IMR-90 (cell line): ENCODE measurements around the gene RNF38. TPM values are rescaled to one million over a fixed set of nuclear protein-coding genes. Genes with fewer than 3 reads are reported as not detected.

Experiments
- ATAC-seq: fragments of 200-7000 bp; cut with Tn5 transposase; 2 replicates; pipeline ENCODE4 v1.9.1; 2020; ENCODE audit warnings: low read depth, mild to moderate bottlenecking, moderate library complexity
- BruUV-seq: library from RNA; stranded (reverse); fragments of 400-500 nt; replicated peaks from 2 replicates; lab custom pipeline; 2021; lab: Mats Ljungman, UMichigan
- CTCF ChIA-PET: fragments of 300-600 bp; formaldehyde crosslinking; extraction: SDS; loops from one replicate; lab custom pipeline; 2021; ENCODE audit warnings: antibody characterized with exemption; lab: Yijun Ruan, JAX
- POLR2A ChIA-PET: fragments of 300-600 bp; sonication (Branson Sonifier 250); formaldehyde crosslinking; loops from one replicate; lab custom pipeline; 2022; ENCODE audit warnings: antibody characterized with exemption; ENCODE audit not compliant: unreplicated experiment; lab: Charles Lee
- DNase-seq: peaks from one replicate; pipeline ENCODE4 v3.0.0; 2013
- H2AFZ ChIP-seq: replicated peaks from 2 replicates; pipeline ENCODE3; 2013; ENCODE audit warnings: low read length, mild to moderate bottlenecking; ENCODE audit not compliant: poor library complexity
- H2AK5ac ChIP-seq: 2 replicates; pipeline ENCODE4 v1.6.1; 2013; ENCODE audit warnings: low read depth, low read length, inconsistent platforms
- H2AK9ac ChIP-seq: replicated peaks from 2 replicates; pipeline ENCODE3; 2013; ENCODE audit warnings: mild to moderate bottlenecking, low read depth, low read length, moderate library complexity; ENCODE audit not compliant: poor library complexity
- H2BK120ac ChIP-seq: 2 replicates; pipeline ENCODE4 v1.6.1; 2013; ENCODE audit warnings: low read depth, low read length, inconsistent platforms
- H2BK15ac ChIP-seq: 3 replicates; pipeline ENCODE4 v1.6.1; 2013; ENCODE audit warnings: low read depth, low read length, inconsistent platforms
- H2BK20ac ChIP-seq: 2 replicates; pipeline ENCODE4 v1.6.1; 2013; ENCODE audit warnings: low read depth, mild to moderate bottlenecking, inconsistent platforms, low read length, moderate library complexity
- H2BK5ac ChIP-seq: 2 replicates; pipeline ENCODE4 v1.6.1; 2013; ENCODE audit warnings: mild to moderate bottlenecking, low read depth, low read length, inconsistent platforms; ENCODE audit not compliant: poor library complexity, severe bottlenecking
- H3K14ac ChIP-seq: replicated peaks from 2 replicates; pipeline ENCODE4 v1.6.1; 2013; ENCODE audit warnings: low read depth, low read length, inconsistent platforms
- H3K18ac ChIP-seq: 2 replicates; pipeline ENCODE4 v1.6.1; 2013; ENCODE audit warnings: low read depth, low read length, control low read depth
- H3K23ac ChIP-seq: 2 replicates; pipeline ENCODE4 v1.6.1; 2013; ENCODE audit warnings: low read depth, low read length, inconsistent platforms
- H3K27ac ChIP-seq: 2 replicates; pipeline ENCODE4 v1.5.1; 2013; ENCODE audit warnings: mild to moderate bottlenecking, control low read depth, low read length; ENCODE audit not compliant: insufficient read depth
- H3K27me3 ChIP-seq: 2 replicates; pipeline ENCODE4 v1.6.1; 2013; ENCODE audit warnings: low read length; ENCODE audit not compliant: control insufficient read depth, insufficient read depth
- H3K36me3 ChIP-seq: 2 replicates; pipeline ENCODE4 v1.6.1; 2013; ENCODE audit warnings: low read length, mixed read lengths; ENCODE audit not compliant: control insufficient read depth, insufficient read depth
- H3K4ac ChIP-seq: 2 replicates; pipeline ENCODE4 v1.6.1; 2013; ENCODE audit warnings: low read depth, low read length, inconsistent platforms
- H3K4me1 ChIP-seq: 2 replicates; pipeline ENCODE4 v1.6.1; 2013; ENCODE audit warnings: low read length, mixed read lengths; ENCODE audit not compliant: control insufficient read depth, insufficient read depth
- H3K4me2 ChIP-seq: 2 replicates; pipeline ENCODE4 v1.6.1; 2013; ENCODE audit warnings: low read depth, mild to moderate bottlenecking, control low read depth, low read length, moderate library complexity
- H3K4me3 ChIP-seq: 2 replicates; pipeline ENCODE4 v1.5.1; 2013; ENCODE audit warnings: low read depth, mild to moderate bottlenecking, control low read depth, low read length, moderate library complexity; ENCODE audit not compliant: insufficient read depth
- H3K56ac ChIP-seq: 2 replicates; pipeline ENCODE4 v1.6.1; 2013; ENCODE audit warnings: low read length, inconsistent platforms; ENCODE audit not compliant: insufficient read depth; ENCODE audit errors: extremely low read depth
- H3K79me1 ChIP-seq, 2 experiments: 2 replicates each; pipeline ENCODE4 v1.6.1; 2013; ENCODE audit warnings: low read length in 2 of 2, inconsistent platforms in 1 of 2, low read depth in 1 of 2
- H3K9ac ChIP-seq: 2 replicates; pipeline ENCODE4 v1.6.1; 2013; ENCODE audit warnings: low read depth, low read length, control low read depth
- H3K9me1 ChIP-seq: 2 replicates; pipeline ENCODE4 v1.6.1; 2013; ENCODE audit warnings: low read length, inconsistent platforms; ENCODE audit not compliant: insufficient read depth
- H3K9me3 ChIP-seq: 2 replicates; pipeline ENCODE4 v1.6.1; 2013; ENCODE audit warnings: low read length; ENCODE audit not compliant: control insufficient read depth, insufficient read depth
- H4K20me1 ChIP-seq: 2 replicates; pipeline ENCODE4 v1.6.1; 2013; ENCODE audit warnings: low read length, inconsistent platforms; ENCODE audit not compliant: insufficient read depth
- H4K5ac ChIP-seq: 2 replicates; pipeline ENCODE4 v1.6.1; 2013; ENCODE audit warnings: mild to moderate bottlenecking, low read depth, low read length, control low read depth
- H4K8ac ChIP-seq, 2 experiments: 2 replicates each; pipeline ENCODE4 v1.6.1; 2013; ENCODE audit warnings: low read depth in 2 of 2, low read length in 2 of 2, control low read depth in 1 of 2, inconsistent platforms in 1 of 2
- H4K91ac ChIP-seq: 2 replicates; pipeline ENCODE4 v1.6.1; 2013; ENCODE audit warnings: low read depth, low read length, inconsistent platforms; ENCODE audit not compliant: insufficient read depth
- BHLHE40 ChIP-seq: fragments of 150-350 bp; IDR thresholded peaks from 2 replicates; pipeline ENCODE4 v1.6.1; 2016; ENCODE audit warnings: mild to moderate bottlenecking, low read depth, low read length
- CEBPB ChIP-seq: IDR thresholded peaks from 2 replicates; pipeline ENCODE4 v1.6.1; 2012; ENCODE audit warnings: low read depth, low read length, improper control_type of control experiment
- CHD1 ChIP-seq: IDR thresholded peaks from 2 replicates; pipeline ENCODE4 v1.6.1; 2012; ENCODE audit warnings: low read depth, low read length, improper control_type of control experiment
- CTCF ChIP-seq: conservative IDR thresholded peaks from 2 replicates; pipeline ENCODE4 v1.5.1; 2012; ENCODE audit warnings: mild to moderate bottlenecking, low read depth, low read length, improper control_type of control experiment
- ELK1 ChIP-seq: fragments of 150-350 bp; IDR thresholded peaks from 2 replicates; pipeline ENCODE4 v1.6.1; 2016; ENCODE audit warnings: low read depth, mild to moderate bottlenecking, low read length, moderate library complexity, borderline replicate concordance
- MAFK ChIP-seq: IDR thresholded peaks from 2 replicates; pipeline ENCODE4 v1.6.1; 2012; ENCODE audit warnings: low read depth, low read length, improper control_type of control experiment
- MXI1 ChIP-seq: IDR thresholded peaks from 2 replicates; pipeline ENCODE4 v1.6.1; 2012; ENCODE audit warnings: low read depth, mild to moderate bottlenecking, low read length, moderate library complexity, borderline replicate concordance
- NFE2L2 ChIP-seq: fragments of 150-350 bp; IDR thresholded peaks from 2 replicates; pipeline ENCODE4 v1.6.1; 2016; ENCODE audit warnings: low read depth, mild to moderate bottlenecking, low read length
- POLR2A ChIP-seq: IDR thresholded peaks from 2 replicates; pipeline ENCODE4 v1.6.1; 2012; ENCODE audit warnings: mild to moderate bottlenecking, low read depth, low read length
- RAD21 ChIP-seq: IDR thresholded peaks from 2 replicates; pipeline ENCODE4 v1.6.1; 2012; ENCODE audit warnings: low read length, improper control_type of control experiment
- RCOR1 ChIP-seq: IDR thresholded peaks from 2 replicates; pipeline ENCODE4 v1.6.1; 2012; ENCODE audit warnings: mild to moderate bottlenecking, low read length, improper control_type of control experiment; ENCODE audit not compliant: insufficient replicate concordance
- SMC3 ChIP-seq: fragments of 150-350 bp; IDR thresholded peaks from 2 replicates; pipeline ENCODE4 v1.6.1; 2016; ENCODE audit warnings: low read depth, mild to moderate bottlenecking, antibody characterized with exemption, low read length, moderate library complexity
- USF2 ChIP-seq: fragments of 150-350 bp; IDR thresholded peaks from 2 replicates; pipeline ENCODE4 v1.6.1; 2017; ENCODE audit warnings: mild to moderate bottlenecking, antibody characterized with exemption, low read length, low read depth
- WGBS, 2 experiments: methylation state at CpG; one replicate each; pipeline versions ENCODE4 v1.1.5 to v1.1.7; 2013; ENCODE audit warnings: missing lambda C conversion rate in 2 of 2; ENCODE audit not compliant: insufficient read length in 1 of 2; ENCODE audit errors: extremely low coverage in 2 of 2; 5-methylcytosine and 5-hydroxymethylcytosine counted together
- dilution Hi-C: fragments of 300-500 bp; cut with HindIII; formaldehyde crosslinking; loops from one replicate; pipeline ENCODE4 v1.14.3; 2018; ENCODE audit warnings: low sequenced_read_pairs; ENCODE audit not compliant: unreplicated experiment
- in situ Hi-C: fragments of 300-500 bp; cut with MboI; formaldehyde crosslinking; loops from 3 replicates; pipeline ENCODE4 v1.14.3; 2019; ENCODE audit warnings: low sequenced_read_pairs, inconsistent platforms, mixed read lengths
- intact Hi-C: fragments of 100-400 bp; cut with micrococcal nuclease; formaldehyde crosslinking; loops from 2 replicates; pipeline ENCODE4 v1.10.0; 2022
- polyA plus RNA-seq, 3 experiments: library from polyadenylated mRNA; depleted of rRNA; stranded (reverse); fragments of >200 nt; gene quantifications; 2 replicates each; pipeline ENCODE4 v1.2.3, GENCODE V29; 2012; ENCODE audit warnings: low replicate concordance in 1 of 3
- total RNA-seq: library from RNA; depleted of rRNA; stranded (reverse); fragments of >200 nt; gene quantifications from 2 replicates; pipeline ENCODE4 v1.2.3, GENCODE V29; 2012

Gene RNF38
- total and polyA plus RNA-seq, 2 of the 4 experiments (the other 2 are of a cell fraction) = 8.8 to 11.2 TPM

- in situ Hi-C loops = no loop called here
- Histone ChIP-seq H4K20me1 (no peaks in the 10 kb centered on the region), H4K8ac (no peak overlapping the region), H2BK5ac (no peak overlapping the region), H3K23ac (no peak overlapping the region), H3K4ac (no peak overlapping the region), H2AK9ac (no peak overlapping the region), H3K4me1 (no peaks in the 10 kb centered on the region), H4K5ac (no peak overlapping the region), H2AFZ (peak overlapping the region; percentile 7), H3K79me1 (no peaks in the 10 kb centered on the region), H2BK120ac (no peak overlapping the region), H3K9ac (no peak overlapping the region), H3K56ac (no peak overlapping the region), H3K18ac (no peak overlapping the region), H3K14ac (no peak overlapping the region), H2AK5ac (no peak overlapping the region), H2BK20ac (no peak overlapping the region), H4K91ac (no peak overlapping the region), H3K4me2 (no peak overlapping the region), H3K4me3 (no peak overlapping the region), H3K9me1 (no peaks in the 10 kb centered on the region), H3K36me3 (no peaks in the 10 kb centered on the region), H3K27me3 (no peaks in the 10 kb centered on the region), H3K9me3 (no peaks in the 10 kb centered on the region), H3K27ac (no peak overlapping the region), H2BK15ac (no peak overlapping the region)
- 100% methylated on average over 1 of the region's 3 CpGs; no CpG with 5 or more reads in 1 of the 2 experiments for WGBS, 2 experiments
- TF ChIP-seq MXI1 (no peak), RAD21 (no peak), CEBPB (no peak), USF2 (no peak), ELK1 (no peak), CTCF (no peak), MAFK (no peak), SMC3 (no peak), RCOR1 (no peak), NFE2L2 (no peak), CHD1 (no peak), POLR2A (no peak), BHLHE40 (no peak)
- DNase-seq = no peak
- ATAC-seq = no peak
- CTCF ChIA-PET = interaction anchor here (1.0 kb wide), 1 partner anchor 41 kb away, joined by 3 read pairs; no protein-coding TSS in a partner anchor
- no TSS peak for BruUV-seq
- dilution Hi-C loops = no loop called here
- POLR2A ChIA-PET = interaction anchor here (0.6 kb wide), 1 partner anchor 207 kb away, joined by 3 read pairs; no protein-coding TSS in a partner anchor
- intact Hi-C loops = no loop called here
These were observed 112.0 kb downstream of the RNF38 start for GRCh38 chr9:36288070-36288469.
